ENCODE data around the gene IL5. TPM values are rescaled to one million over a fixed set of nuclear protein-coding genes. Genes with fewer than 3 reads are reported as not detected.
"Not testable (repeated sequence)": the region's sequence is repeated elsewhere in the genome, so short reads cannot be mapped to it uniquely, and the experiment has no call there.

The IL5 gene
- total RNA-seq, 1 experiment from 2014 or later = not detected

DNA sequence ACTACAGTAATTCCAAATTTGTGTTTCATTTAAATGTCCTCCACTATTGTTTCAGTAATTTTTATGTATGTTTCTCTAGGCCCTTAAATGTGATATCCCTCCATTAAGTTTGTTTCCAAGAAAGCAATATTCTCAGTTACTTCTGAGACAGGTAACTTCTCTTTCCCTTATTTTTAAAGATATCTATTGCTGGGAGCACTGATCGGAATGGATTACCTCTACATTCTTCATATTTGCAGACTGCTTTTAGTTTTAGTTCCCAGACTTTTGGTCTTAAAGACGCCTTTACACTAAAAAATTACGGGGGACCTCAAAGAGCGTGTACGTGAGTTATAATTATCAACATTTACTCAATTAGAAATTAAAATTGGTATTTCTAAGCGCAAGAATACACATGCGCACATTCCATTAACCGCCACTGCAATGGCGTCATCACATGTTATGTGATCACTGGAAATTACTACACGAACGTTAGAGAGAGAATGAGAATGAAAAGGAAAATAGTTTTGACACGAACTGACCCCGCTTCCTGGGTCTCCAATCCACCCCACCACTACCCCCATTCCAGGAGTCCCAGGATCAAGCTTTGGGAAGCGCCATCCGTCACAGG is 12.9 kb upstream of the IL5 start:
- peak overlapping the region; percentile 77 for H3K27ac ChIP-seq
- H3K4me3 ChIP-seq = peak overlapping the region; percentile 60
- no peak for DNase-seq (ENCODE audit: low read depth in 1 of 2, low spot score in 2 of 2)
- H3K4me1 ChIP-seq (replicated peaks) = peaks cover 12% of the 10 kb centered on the region
- H3K36me3 ChIP-seq = peaks cover 21% of the 10 kb centered on the region
- H3K27me3 ChIP-seq (replicated peaks) = peaks cover 2% of the 10 kb centered on the region; the same call in 1 of the 2 replicates
- no peaks in the 10 kb centered on the region for H3K9me3 ChIP-seq (replicated peaks)

DNA sequence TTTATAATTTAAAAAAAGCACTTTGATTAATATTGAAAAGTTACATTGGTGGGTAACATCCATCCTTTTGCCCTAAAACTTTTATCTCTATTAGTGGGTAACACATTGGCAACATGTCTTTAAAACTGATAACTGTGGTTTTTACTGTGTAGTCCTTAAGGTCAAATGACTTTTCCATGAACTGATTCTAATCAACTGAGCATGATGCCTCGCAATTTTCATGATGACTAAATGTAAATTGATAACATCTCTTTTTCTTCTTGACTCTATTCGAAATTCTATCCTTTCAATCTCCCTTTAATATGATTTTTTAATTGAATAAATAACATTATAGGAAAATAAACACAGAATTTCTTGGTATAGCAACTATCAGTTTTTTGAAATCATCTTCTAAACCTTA is 6.3 kb upstream of the IL5 start:
- DNase-seq (ENCODE audit: low read depth in 1 of 2, low spot score in 2 of 2) = no peak
- no peak overlapping the region for H3K27ac ChIP-seq
- H3K27me3 ChIP-seq (replicated peaks) = peaks cover 8% of the 10 kb centered on the region; the same call in 1 of the 2 replicates
- H3K4me1 ChIP-seq (replicated peaks) = no peaks in the 10 kb centered on the region
- H3K36me3 ChIP-seq = no peaks in the 10 kb centered on the region
- no peak overlapping the region for H3K4me3 ChIP-seq
- no peaks in the 10 kb centered on the region for H3K9me3 ChIP-seq (replicated peaks)

DNA sequence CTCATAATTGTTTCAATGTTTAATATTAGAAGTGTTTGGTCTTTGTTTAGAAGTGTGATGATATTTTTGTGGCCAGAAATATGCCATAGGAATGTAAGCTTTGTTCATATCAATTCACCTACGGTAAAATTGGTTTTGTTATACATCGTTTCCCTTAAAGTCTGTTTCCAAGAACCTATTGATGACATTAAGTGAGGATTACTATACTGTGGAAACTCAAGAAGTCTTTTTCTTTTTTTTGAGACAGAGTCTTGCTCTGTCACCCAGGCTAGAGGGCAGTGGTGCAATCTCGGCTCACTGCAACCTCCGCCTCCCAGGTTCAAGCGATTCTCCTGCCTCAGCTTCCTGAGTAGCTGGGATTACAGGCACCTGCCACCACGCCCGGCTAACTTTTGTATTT is 5.5 kb upstream of the IL5 start:
- not testable (repeated sequence) for H3K4me1 ChIP-seq (replicated peaks); H3K27ac ChIP-seq; DNase-seq (ENCODE audit: low read depth in 1 of 2, low spot score in 2 of 2); H3K4me3 ChIP-seq; H3K27me3 ChIP-seq (replicated peaks); H3K9me3 ChIP-seq (replicated peaks); H3K36me3 ChIP-seq

DNA sequence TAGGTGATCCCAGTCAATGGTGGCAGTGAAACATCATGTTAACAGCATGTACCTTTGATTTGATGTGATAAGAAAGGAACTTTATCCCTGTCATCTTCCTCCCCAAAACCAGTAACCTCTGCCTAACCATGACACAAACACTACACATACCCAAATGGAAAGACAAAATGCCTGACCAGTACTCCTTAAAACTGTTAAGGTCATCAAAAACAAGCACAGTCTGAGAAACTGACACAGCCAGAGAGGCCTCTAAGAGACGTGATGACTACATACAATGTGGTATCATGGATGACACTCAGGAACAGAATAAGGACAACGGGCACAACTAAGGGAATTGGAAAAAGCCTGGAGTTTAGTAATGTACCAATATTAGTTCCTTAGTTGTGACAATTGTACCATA is 3.9 kb upstream of the IL5 start:
- no peak for DNase-seq (ENCODE audit: low read depth in 1 of 2, low spot score in 2 of 2)

DNA sequence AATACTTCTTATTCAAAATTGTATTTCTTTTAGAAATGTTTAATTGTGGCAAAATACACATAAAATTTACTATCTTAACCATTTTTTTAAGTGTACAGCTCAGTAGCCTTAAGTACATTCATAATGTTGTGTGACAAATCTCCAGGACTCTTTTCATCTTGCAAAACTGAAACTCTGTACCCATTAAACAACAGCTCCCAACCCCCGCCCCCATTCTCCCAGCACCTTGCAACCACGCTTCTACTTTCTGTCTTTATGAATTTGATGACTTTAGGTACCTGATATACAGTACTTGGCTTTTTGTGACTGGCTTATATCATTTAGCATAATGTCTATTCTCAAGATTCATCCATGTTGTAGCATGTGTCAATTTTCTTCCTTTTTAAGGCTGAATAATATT is 2.8 kb upstream of the IL5 start:
- no peak overlapping the region for H3K4me3 ChIP-seq
- no peak for DNase-seq (ENCODE audit: low read depth in 1 of 2, low spot score in 2 of 2)
- H3K9me3 ChIP-seq (replicated peaks) = no peaks in the 10 kb centered on the region
- H3K27me3 ChIP-seq (replicated peaks) = peaks cover 19% of the 10 kb centered on the region
- no peak overlapping the region for H3K27ac ChIP-seq
- no peaks in the 10 kb centered on the region for H3K4me1 ChIP-seq (replicated peaks)
- no peaks in the 10 kb centered on the region for H3K36me3 ChIP-seq

More for the DNA sequence above, 3.9 kb upstream of the IL5 start:
- Histone ChIP-seq H3K27me3 (replicated peaks) (peaks cover 15% of the 10 kb centered on the region), H3K4me1 (replicated peaks) (no peaks in the 10 kb centered on the region), H3K9me3 (replicated peaks) (no peaks in the 10 kb centered on the region), H3K27ac (no peak overlapping the region), H3K4me3 (no peak overlapping the region), H3K36me3 (no peaks in the 10 kb centered on the region)

DNA sequence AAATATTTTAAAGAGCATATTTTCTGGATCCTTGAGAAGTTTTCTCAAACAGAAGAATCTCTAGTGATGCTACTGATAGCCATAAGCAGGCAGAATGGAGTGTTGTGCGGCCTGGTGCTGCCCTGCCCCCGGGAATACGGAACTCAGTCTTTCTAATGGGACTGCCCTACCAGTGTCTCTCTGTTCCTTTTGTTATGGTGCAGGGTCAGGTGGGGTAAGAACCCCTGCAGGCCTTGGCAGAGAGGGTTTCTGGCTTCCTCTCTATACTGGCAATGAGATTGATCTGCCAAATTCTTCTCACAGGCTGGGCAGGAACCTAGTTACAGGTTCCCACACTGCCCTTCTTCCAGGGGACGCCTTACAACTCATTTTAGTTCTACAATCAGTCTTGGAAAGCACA is 2.6 kb downstream of the IL5 start:
- Histone ChIP-seq H3K27me3 (replicated peaks) (peaks cover 14% of the 10 kb centered on the region), H3K4me1 (replicated peaks) (no peaks in the 10 kb centered on the region), H3K9me3 (replicated peaks) (0 out of 2 replicates have a peak, but pooled peaks cover 3% of the 10 kb centered on the region), H3K4me3 (no peak overlapping the region), H3K27ac (no peak overlapping the region), H3K36me3 (no peaks in the 10 kb centered on the region)
- DNase-seq (ENCODE audit: low read depth in 1 of 2, low spot score in 2 of 2) = no peak

DNA sequence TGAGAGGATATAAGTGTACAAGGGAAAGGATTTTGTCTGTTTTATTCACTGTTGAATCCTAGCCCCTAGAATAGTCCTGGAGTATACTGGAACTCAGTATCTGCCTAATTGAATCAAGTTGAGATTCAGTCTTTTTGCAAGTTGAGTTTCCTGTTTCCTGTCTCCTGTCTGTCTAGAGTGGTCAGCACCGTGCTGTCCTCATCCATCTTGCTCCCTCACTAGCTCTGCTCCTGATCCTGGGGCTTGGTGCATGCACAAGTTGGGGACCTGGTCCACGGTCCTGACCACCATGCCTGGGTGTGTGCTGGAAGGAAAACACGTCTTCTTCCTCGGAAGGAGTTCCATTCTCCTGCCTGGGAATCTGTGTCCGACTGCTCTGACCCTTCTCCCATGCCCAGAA is 3.2 kb downstream of the IL5 start:
- Histone ChIP-seq H3K27ac (no peak overlapping the region), H3K9me3 (replicated peaks) (0 out of 2 replicates have a peak, but pooled peaks cover 3% of the 10 kb centered on the region), H3K4me3 (no peak overlapping the region), H3K27me3 (replicated peaks) (peaks cover 15% of the 10 kb centered on the region), H3K4me1 (replicated peaks) (no peaks in the 10 kb centered on the region), H3K36me3 (no peaks in the 10 kb centered on the region)
- no peak for DNase-seq (ENCODE audit: low read depth in 1 of 2, low spot score in 2 of 2)

DNA sequence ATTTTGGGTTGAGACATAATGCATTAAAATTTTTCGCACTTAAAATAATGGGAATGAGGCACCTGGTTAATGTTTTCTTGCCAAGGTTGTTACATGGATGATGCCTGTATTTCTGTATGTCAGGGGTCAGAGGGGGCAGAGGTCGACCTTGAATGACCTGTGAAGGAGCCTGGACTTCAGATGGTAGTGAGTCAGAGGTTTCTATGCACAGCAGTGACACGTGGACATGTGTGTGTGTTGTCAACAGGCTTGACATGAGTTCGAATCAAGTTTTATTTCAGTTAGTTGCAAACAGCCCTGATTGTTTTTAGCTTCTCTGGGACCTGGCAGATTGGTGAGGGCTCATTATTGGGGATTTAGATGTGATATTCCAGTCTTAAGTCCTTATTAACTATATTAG is 3.6 kb downstream of the IL5 start:
- H3K36me3 ChIP-seq = no peaks in the 10 kb centered on the region
- peaks cover 19% of the 10 kb centered on the region for H3K27me3 ChIP-seq (replicated peaks)
- H3K4me3 ChIP-seq = no peak overlapping the region
- no peaks in the 10 kb centered on the region for H3K4me1 ChIP-seq (replicated peaks)
- 0 out of 2 replicates have a peak, but pooled peaks cover 3% of the 10 kb centered on the region for H3K9me3 ChIP-seq (replicated peaks)
- no peak for DNase-seq (ENCODE audit: low read depth in 1 of 2, low spot score in 2 of 2)
- H3K27ac ChIP-seq = no peak overlapping the region

DNA sequence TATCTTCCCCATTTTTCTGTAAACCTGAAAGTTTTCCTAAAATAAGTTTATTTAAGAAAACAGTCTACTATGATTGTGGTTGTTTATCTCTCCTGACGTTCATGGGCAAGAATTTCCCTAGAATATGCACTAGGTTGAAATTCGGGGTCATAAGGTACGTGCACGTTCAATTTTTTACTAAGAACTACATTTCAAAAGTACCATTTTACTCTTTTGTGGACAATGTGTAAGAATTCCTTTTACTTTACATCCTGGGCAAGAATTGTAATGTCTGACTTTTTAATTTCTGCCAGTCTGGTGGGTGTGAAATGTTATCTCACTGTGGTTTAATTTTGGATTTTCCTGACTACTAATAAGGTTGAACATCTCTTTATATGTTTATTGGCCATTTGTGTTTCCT is 12.4 kb downstream of the IL5 start:
- Histone ChIP-seq H3K27me3 (replicated peaks) (peaks cover 17% of the 10 kb centered on the region), H3K27ac (no peak overlapping the region), H3K9me3 (replicated peaks) (no peaks in the 10 kb centered on the region), H3K36me3 (no peaks in the 10 kb centered on the region), H3K4me3 (no peak overlapping the region), H3K4me1 (replicated peaks) (no peaks in the 10 kb centered on the region)
- DNase-seq (ENCODE audit: low read depth in 1 of 2, low spot score in 2 of 2) = no peak

DNA sequence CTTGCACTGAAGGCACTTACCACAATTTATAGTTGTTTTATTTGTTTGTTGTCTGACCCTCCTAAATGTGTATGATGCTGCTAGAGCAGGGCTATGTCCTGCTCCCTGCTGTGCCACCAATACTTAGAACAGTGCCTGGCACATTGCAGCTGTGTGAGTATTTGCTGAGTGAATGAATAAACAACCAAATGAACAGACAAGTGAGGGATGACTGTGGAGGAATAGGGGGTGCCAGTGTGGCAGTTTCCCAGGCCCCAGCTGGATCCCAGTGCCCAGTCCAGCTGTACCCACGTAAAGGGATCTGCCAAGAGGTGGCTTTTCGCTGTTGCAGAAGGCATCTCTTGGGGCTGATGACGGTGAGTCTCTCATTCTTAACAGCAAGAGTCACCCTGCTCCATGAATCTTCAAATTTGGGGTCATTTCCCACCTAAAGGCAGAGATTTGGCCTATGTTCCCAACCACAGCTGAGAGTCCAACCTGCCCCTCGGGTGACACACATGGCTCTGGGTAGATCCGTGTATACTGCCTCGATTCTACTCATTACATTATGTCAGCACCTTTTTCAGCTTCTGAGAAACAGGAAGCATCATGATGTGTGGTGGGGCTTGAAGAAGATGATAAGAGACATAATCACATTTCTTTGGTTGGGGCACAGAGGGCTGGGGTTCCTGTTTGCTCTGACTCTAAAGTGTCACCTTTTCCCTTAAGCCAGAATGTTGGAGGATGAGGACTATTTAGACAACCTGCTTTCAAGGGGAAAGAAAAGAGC is 14.3 kb downstream of the IL5 start:
- Histone ChIP-seq H3K4me3 (no peak overlapping the region), H3K27ac (no peak overlapping the region), H3K27me3 (replicated peaks) (peaks cover 12% of the 10 kb centered on the region), H3K9me3 (replicated peaks) (no peaks in the 10 kb centered on the region), H3K36me3 (no peaks in the 10 kb centered on the region), H3K4me1 (replicated peaks) (no peaks in the 10 kb centered on the region)
- DNase-seq (ENCODE audit: low read depth in 1 of 2, low spot score in 2 of 2) = no peak

DNA sequence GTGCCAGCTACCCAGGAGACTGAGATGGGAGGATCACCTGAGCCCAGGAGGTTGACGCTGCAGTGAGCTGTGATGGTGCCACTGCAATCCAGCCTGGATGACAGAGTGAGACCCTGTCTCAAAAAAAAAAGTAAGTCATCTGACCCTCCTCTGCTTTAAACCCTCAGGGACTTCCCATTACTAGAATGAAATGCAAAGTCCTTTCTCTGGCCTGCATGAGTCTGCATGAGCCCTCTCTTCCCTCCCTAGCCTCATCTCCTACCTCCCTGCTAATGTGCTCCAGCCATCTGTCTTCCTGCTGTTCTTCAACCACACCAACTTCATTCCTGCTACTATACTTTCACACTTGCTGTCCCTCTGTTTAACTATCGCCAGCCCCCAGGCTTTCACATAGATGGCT is 15.3 kb downstream of the IL5 start:
- Histone ChIP-seq H3K36me3 (no peaks in the 10 kb centered on the region), H3K27ac (no peak overlapping the region), H3K4me3 (no peak overlapping the region), H3K27me3 (replicated peaks) (peaks cover 11% of the 10 kb centered on the region), H3K4me1 (replicated peaks) (no peaks in the 10 kb centered on the region), H3K9me3 (replicated peaks) (no peaks in the 10 kb centered on the region)
- DNase-seq (ENCODE audit: low read depth in 1 of 2, low spot score in 2 of 2) = no peak

DNA sequence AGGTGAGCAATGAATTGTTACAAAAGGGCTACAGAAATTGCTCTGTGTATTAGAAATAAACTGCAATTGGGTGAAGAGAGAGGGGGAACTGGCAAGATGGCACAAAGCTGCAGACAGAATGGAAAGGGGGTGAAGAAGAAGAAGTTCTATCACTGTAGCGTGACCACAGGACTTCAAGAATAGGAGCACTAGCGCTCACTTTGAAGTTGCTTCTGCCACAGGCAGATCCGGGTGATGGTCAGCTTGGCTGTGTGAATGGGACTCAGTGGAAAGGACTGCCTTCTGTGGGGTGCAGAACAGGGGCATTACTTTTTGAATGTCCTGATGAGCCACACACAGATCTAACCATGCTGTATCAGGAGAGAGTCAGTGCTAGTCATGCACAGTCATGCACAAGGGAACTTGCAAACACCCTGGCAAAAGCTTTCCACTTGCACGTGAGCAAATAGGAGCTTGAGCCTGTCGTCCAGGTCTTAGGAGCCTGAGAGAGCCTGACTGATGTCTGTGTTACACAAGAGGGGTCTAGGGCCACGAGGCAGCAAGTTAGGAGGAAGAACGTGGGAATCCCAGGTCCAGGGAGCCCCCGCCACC is 16.3 kb downstream of the IL5 start:
- Histone ChIP-seq H3K27me3 (replicated peaks) (peaks cover 11% of the 10 kb centered on the region), H3K4me1 (replicated peaks) (no peaks in the 10 kb centered on the region), H3K9me3 (replicated peaks) (no peaks in the 10 kb centered on the region), H3K36me3 (no peaks in the 10 kb centered on the region), H3K27ac (no peak overlapping the region), H3K4me3 (no peak overlapping the region)
- no peak for DNase-seq (ENCODE audit: low read depth in 1 of 2, low spot score in 2 of 2)

DNA sequence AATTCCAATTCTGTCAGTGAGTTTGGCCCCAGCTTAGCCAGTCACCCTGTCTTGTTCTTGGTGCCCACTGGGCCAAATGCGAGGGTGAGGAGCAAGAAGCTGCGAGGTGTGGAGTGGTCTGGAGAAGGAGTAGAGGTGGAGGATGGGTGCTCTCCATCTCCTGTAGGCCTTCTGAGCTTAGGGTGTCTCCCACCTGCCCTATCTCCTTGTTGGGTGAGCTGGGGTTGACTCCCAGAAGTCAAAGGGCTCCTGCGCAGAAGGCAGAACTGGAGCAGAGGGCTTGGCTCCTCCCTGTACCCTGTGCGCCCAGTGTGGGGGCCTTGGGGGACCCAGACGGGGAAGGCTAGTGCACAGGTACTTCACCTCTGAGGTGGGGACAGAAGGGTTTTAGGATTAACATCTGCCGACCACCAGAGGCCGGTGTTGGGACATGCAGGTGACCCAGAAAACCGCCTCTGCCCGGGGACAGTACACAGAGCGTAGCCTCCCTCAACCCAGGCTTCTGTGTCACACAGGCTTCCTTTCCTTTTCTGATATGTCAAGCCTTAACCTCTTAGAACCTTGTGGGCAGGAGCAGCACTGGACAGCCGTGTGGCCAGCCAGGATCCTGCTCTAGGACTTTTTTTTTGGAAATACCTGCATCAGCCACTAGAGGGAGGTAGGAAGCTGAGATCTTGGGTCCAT is 16.9 kb downstream of the IL5 start:
- Histone ChIP-seq H3K4me1 (replicated peaks) (no peaks in the 10 kb centered on the region), H3K9me3 (replicated peaks) (no peaks in the 10 kb centered on the region), H3K27me3 (replicated peaks) (peaks cover 7% of the 10 kb centered on the region), H3K4me3 (no peak overlapping the region), H3K36me3 (no peaks in the 10 kb centered on the region), H3K27ac (no peak overlapping the region)
- peak in 1 of 2 experiments; percentile 78 for DNase-seq (ENCODE audit: low read depth in 1 of 2, low spot score in 2 of 2)

DNA sequence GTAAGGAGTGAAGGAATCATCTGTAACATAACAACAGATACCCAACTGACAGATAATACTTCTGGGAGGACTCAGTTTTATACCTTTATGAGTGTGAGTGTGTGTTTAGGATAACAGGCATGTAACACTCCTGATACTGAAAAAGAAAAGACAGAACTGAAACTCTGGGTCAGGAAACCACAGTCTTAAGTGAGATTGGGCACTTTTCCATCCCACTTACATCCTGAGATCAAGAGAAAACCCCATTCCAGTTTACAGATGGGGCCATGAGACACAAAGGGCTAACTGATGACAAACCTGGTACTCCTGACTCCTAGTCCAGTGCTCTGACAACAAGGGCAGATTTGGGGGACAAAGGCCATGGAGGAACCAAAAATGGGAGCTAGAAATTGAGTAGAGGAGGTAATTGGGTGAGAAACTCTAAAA is 18.0 kb downstream of the IL5 start:
- Histone ChIP-seq H3K27ac (no peak overlapping the region), H3K36me3 (no peaks in the 10 kb centered on the region), H3K27me3 (replicated peaks) (0 out of 2 replicates have a peak, but pooled peaks cover 2% of the 10 kb centered on the region), H3K9me3 (replicated peaks) (no peaks in the 10 kb centered on the region; the same call in 1 of the 2 replicates), H3K4me3 (no peak overlapping the region), H3K4me1 (replicated peaks) (no peaks in the 10 kb centered on the region)
- DNase-seq (ENCODE audit: low read depth in 1 of 2, low spot score in 2 of 2) = no peak

Measured in SJSA1 (cell line).